OCI-LY3 (cell line): ENCODE results near the gene NPTXR.

Experiments used
- EZH2phosphoT487 ChIP-seq: fragments of 200-600 bp; shearing (Covaris generic); IDR thresholded peaks from 2 replicates; pipeline ENCODE4 v1.6.1; 2018; ENCODE audit warnings: antibody characterized with exemption, mixed run types, low read depth
- TF ChIP-seq, protein P1 (sequence below): fragments of 200-600, 300-600 bp; sonication (generic); IDR thresholded peaks from 2 replicates; pipeline ENCODE4 v1.5.1; 2014; ENCODE audit warnings: antibody characterized with exemption, low read length, low read depth

DNA sequence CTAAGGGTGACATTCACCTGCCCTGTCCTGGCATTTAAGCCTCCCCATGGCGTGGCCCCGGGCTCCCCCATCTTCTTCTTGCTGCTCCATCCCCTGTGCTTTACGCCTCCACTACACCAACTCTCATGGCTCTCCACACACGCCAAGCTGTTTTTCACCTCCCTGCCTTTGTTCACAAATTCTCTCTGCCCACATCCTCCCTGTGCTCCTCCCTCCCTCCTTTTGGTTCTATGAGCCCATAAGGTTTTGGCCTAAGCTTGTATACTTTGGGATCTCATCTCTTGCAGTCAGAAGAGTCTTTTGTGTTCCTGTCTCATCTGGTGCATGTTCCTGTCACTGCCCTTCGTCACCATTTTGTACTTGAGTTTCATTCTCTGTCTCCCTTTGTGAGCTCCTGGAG, 45.3 kb downstream of the NPTXR start:
- TF ChIP-seq, protein P1, sequence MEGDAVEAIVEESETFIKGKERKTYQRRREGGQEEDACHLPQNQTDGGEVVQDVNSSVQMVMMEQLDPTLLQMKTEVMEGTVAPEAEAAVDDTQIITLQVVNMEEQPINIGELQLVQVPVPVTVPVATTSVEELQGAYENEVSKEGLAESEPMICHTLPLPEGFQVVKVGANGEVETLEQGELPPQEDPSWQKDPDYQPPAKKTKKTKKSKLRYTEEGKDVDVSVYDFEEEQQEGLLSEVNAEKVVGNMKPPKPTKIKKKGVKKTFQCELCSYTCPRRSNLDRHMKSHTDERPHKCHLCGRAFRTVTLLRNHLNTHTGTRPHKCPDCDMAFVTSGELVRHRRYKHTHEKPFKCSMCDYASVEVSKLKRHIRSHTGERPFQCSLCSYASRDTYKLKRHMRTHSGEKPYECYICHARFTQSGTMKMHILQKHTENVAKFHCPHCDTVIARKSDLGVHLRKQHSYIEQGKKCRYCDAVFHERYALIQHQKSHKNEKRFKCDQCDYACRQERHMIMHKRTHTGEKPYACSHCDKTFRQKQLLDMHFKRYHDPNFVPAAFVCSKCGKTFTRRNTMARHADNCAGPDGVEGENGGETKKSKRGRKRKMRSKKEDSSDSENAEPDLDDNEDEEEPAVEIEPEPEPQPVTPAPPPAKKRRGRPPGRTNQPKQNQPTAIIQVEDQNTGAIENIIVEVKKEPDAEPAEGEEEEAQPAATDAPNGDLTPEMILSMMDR = no peak
- no peak for TF ChIP-seq EZH2phosphoT487
